Colonic mucosa (tissue), 4 donors: ENCODE measurements around the gene PHLDA2. TPM values are rescaled to one million over a fixed set of nuclear protein-coding genes. Genes with fewer than 3 reads are reported as not detected.
"Not testable (repeated sequence)": the region's sequence is repeated elsewhere in the genome, so short reads cannot be mapped to it uniquely, and the experiment has no call there.

Experiments
- DNase-seq: peaks from one replicate; pipeline ENCODE4 v3.0.0-alpha.2; 2020
- H3K27ac ChIP-seq: fragments of 200-600 bp; one replicate; pipeline ENCODE4 v1.8.0; 2021
- H3K27me3 ChIP-seq: fragments of 200-600 bp; one replicate; pipeline ENCODE4 v1.8.0; 2021
- H3K36me3 ChIP-seq: fragments of 200-600 bp; one replicate; pipeline ENCODE4 v1.8.0; 2021
- H3K4me1 ChIP-seq: fragments of 200-600 bp; one replicate; pipeline ENCODE4 v1.8.0; 2021; ENCODE audit warnings: mild to moderate bottlenecking
- H3K4me3 ChIP-seq: fragments of 200-600 bp; one replicate; pipeline ENCODE4 v1.8.0; 2021
- H3K9ac ChIP-seq, 2 donors: one replicate each; pipeline ENCODE4 v1.7.0; 2013; ENCODE audit warnings: control low read depth in 2 of 2, low read depth in 2 of 2, low read length in 2 of 2
- H3K9me3 ChIP-seq: fragments of 200-600 bp; one replicate; pipeline ENCODE4 v1.8.0; 2021
- CTCF ChIP-seq: fragments of 200-600 bp; IDR thresholded peaks from one replicate; pipeline ENCODE4 v1.8.0; 2022; ENCODE audit warnings: antibody characterized with exemption, mild to moderate bottlenecking
- intact Hi-C: fragments of 100-400 bp; cut with DNase I; formaldehyde crosslinking; loops from one replicate; pipeline ENCODE4 v1.14.1; 2022
- total RNA-seq, 2 donors: library from RNA; stranded (reverse); fragmentation: NEBNext Ultra II Directional in 1 of 2; extraction: Animal tissue kit (Norgen Biotek cat#: 25700) in 1 of 2; gene quantifications; one replicate each; pipeline ENCODE4 v1.2.1, GENCODE V29; 2021
- donor health status: healthy.
- donor health status: DM: no; HTN: no; CAD: no.
- donor health status: DM: no; HTN: no; CAD: no.

PHLDA2 gene
- total RNA-seq, 2 donors from 2014 or later = 31.6 to 41.6 TPM

- Histone ChIP-seq H3K9ac (peak overlapping the region in 1 of 2 donors; percentile 40), H3K27ac (peak overlapping the region; percentile 51), H3K27me3 (no peaks in the 10 kb centered on the region), H3K9me3 (no peaks in the 10 kb centered on the region), H3K36me3 (no peaks in the 10 kb centered on the region), H3K4me3 (no peak overlapping the region), H3K4me1 (peaks cover 30% of the 10 kb centered on the region)
- no peak for TF ChIP-seq CTCF
- intact Hi-C loops = no loop called here
- peak; percentile 83 for DNase-seq
These were observed 12.0 kb upstream of the PHLDA2 start for GRCh38 chr11:2940921-2941821.

GRCh38 chr11:2940147-2940920 is 11.1 kb upstream of the PHLDA2 start:
- Histone ChIP-seq H3K4me1 (peaks cover 24% of the 10 kb centered on the region), H3K9me3 (no peaks in the 10 kb centered on the region), H3K4me3 (no peak overlapping the region), H3K27me3 (no peaks in the 10 kb centered on the region), H3K9ac (peak overlapping the region in 1 of 2 donors; percentile 40), H3K27ac (peak overlapping the region; percentile 51), H3K36me3 (no peaks in the 10 kb centered on the region)
- DNase-seq = peak; percentile 87
- no peak for TF ChIP-seq CTCF
- intact Hi-C loops = no loop called here

- H3K9me3 ChIP-seq, intact Hi-C loops, DNase-seq, H3K27ac ChIP-seq, H3K9ac ChIP-seq, H3K4me3 ChIP-seq, H3K27me3 ChIP-seq, H3K36me3 ChIP-seq: not testable (repeated sequence)
- peaks cover 21% of the 10 kb centered on the region for H3K4me1 ChIP-seq
These were observed 9.5 kb upstream of the PHLDA2 start for GRCh38 chr11:2938458-2939418.

GRCh38 chr11:2937641-2938457 is 8.6 kb upstream of the PHLDA2 start:
- H3K9ac ChIP-seq, intact Hi-C loops, H3K4me3 ChIP-seq, H3K36me3 ChIP-seq, H3K27ac ChIP-seq, H3K9me3 ChIP-seq, H3K27me3 ChIP-seq, DNase-seq: not testable (repeated sequence)
- peaks cover 15% of the 10 kb centered on the region for H3K4me1 ChIP-seq

- intact Hi-C loops = loop anchor here (5.0 kb wide), 1 partner anchor 42 kb away; no protein-coding TSS in a partner anchor
- H3K9me3 ChIP-seq = no peaks in the 10 kb centered on the region
- no peak overlapping the region for H3K27ac ChIP-seq
- no peaks in the 10 kb centered on the region for H3K36me3 ChIP-seq
- no peaks in the 10 kb centered on the region for H3K4me1 ChIP-seq
- H3K27me3 ChIP-seq = no peaks in the 10 kb centered on the region
- H3K4me3 ChIP-seq = no peak overlapping the region
- H3K9ac ChIP-seq = no peak overlapping the region
- TF ChIP-seq CTCF = no peak
- no peak for DNase-seq
These were observed 5.5 kb upstream of the PHLDA2 start for GRCh38 chr11:2934611-2935239.
